Fibroblast of lung (primary cell): ENCODE data around the gene TMEM178B.

Experiments used
- CTCF ChIP-seq, 2 donors: IDR thresholded peaks in 1 of 2; conservative IDR thresholded peaks in 1 of 2; 1 replicate in 1 of 2; 2 replicates in 1 of 2; pipeline ENCODE4 v1.5.1; 2011 to 2012; ENCODE audit warnings: low read length in 2 of 2, control low read depth in 1 of 2, inconsistent platforms in 1 of 2, low read depth in 1 of 2, mild to moderate bottlenecking in 1 of 2
- EZH2 ChIP-seq: IDR thresholded peaks from 2 replicates; pipeline ENCODE4 v1.5.1; 2012; ENCODE audit warnings: low read length, control low read depth, mild to moderate bottlenecking; ENCODE audit errors: missing control alignments

DNA sequence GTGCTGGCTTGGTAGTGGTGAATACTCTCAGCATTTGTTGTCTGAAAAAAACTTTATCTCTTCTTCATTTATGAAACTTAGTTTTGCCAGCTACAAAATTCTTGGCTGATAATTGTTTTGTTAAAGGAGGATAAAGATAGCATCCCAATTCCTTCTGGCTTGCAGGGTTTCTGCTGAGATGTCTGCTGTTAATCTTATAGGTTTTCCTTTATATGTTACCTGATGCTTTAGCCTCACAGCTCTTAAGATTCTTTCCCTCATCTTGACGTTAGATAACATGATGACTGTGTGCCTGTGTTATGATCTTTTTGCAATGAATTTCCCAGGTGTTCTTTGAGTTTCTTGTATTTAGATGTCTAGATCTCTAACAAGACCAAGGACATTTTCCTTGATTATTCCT, 49.2 kb upstream of the TMEM178B start:
- TF ChIP-seq CTCF (conservative IDR thresholded peaks at IDR 0.05 in 1 of 2, IDR thresholded peaks at IDR 0.05 in 1 of 2; ENCODE audit: low read depth in 1 of 2, low read length in 2 of 2) = no peak
- TF ChIP-seq EZH2 = no peak
